Measurements from ENCODE around the gene IFNL1.
A peak's percentile ranks its signal among the peaks of the same experiment; 100 is the strongest.
"Not testable (repeated sequence)": the region's sequence is repeated elsewhere in the genome, so short reads cannot be mapped to it uniquely, and the experiment has no call there.

The IFNL1 gene

DNA sequence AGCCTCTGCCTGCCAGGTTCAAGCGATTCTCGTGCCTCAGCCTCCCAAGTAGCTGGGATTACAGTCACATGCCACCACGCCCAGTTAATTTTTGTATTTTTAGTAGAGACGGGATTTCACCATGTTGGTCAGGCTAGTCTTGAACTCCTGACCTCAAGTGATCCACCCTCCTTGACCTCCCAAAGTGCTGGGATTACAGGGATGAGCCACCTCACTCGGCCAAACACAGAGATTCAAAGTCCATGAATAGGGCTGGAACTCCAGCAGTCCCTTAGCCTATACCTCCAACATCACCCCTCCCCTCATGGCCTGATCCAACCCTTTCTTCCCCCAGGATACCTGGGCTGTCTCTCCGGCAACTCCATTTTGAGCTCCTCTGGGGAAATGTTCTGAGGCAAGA is 36.5 kb downstream of the IFNL1 start:
- DNase-seq: not testable (repeated sequence)

DNA sequence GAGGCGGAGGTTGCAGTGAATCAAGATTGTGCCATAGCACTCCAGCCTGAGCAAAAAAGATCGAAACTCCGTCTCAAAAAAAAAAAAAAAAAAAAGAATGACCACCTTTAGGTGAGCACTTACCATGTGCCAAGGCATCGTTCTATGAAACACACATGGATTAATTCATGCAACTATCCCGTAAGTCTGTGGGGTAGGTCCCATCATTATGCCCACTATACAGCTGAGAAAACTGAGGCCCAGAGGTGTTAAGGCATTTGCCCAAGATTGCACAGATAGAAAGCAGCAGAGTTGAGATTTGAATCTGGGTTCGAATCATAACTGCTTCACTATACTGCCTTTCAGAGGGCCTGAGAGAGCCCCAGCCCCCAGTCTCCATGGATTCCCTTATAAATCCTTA is 37.3 kb downstream of the IFNL1 start:
- DNase-seq: no peak

DNA sequence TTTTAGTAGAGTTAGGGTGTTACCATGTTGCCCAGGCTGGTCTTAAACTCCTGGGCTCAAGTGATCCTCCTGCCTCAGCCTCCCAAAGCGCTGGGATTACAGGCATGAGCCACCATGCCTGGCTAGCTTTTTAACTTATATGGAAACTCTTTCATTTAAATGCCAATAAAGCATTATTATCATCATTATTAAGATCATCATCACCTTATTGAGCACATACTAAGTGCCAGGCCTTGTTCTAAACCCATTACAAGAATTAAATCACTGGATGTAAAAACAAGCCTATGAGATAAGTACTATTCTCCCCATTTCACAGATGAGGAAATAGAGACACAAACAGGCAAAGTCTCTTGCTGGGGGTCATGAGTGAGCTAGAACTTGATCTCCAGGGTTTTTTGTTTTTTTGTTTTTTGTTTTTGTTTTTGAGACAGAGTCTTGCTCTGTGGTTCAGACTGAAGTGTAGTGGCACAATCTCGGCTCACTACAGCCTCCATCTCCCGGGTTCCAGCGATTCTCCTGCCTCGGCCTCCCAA is 38.3 kb downstream of the IFNL1 start:
- no peak for DNase-seq

DNA sequence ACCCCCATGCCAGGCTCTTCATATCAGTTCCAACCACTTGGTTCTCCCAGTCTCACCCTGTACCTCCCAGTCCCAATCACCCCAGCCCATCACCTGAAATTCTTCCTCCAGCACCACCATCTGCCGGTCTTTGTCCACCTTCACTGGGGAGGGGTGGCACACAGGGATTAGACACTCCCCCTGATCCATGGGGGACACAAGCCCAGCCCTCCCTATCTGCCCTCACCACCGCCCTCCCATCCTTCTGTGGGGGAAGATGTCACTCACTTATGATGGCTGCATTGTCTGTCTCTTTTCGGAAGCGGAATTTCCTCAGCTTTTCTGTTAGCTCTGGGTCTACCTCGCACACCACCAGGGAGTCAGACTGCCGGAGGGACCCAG is 39.0 kb downstream of the IFNL1 start:
- DNase-seq: no peak

DNA sequence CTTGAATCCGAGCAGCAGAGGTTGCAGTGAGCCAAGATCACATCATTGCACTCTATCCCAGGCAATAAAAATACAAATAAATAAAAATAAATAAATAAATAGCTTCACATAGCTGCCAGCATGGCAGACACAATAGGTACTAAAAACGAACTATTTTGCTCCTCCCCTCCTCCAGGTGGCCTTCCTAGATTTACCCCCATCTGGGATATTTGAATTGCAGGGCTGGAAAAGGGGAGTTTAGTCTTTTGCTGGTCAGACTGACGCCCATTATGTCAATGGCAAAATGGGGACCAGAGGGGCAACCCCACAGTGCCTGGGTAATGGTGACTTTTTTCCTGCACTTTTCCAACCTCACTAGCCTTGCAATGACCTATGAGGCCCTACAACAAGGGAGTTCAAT is 40.3 kb downstream of the IFNL1 start:
- DNase-seq: no peak

DNA sequence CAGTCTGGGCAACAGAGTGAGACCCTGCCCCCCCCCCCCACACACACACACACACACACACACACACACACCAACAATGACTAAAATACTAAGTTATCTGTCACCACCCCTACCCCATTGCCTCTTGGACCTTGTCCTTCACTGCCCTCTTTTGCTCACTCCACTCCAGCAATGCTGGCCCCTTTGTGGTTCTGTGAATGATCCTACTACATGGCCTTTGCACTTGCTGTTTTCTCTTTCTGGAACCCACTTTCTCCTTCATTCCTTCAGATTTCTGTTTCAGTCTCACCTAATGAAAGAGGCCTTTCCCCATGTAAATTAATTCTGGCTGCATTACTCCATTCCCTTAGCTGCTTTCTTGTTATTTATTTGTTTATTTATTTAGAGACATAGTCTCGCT is 43.5 kb downstream of the IFNL1 start:
- DNase-seq: no peak

DNA sequence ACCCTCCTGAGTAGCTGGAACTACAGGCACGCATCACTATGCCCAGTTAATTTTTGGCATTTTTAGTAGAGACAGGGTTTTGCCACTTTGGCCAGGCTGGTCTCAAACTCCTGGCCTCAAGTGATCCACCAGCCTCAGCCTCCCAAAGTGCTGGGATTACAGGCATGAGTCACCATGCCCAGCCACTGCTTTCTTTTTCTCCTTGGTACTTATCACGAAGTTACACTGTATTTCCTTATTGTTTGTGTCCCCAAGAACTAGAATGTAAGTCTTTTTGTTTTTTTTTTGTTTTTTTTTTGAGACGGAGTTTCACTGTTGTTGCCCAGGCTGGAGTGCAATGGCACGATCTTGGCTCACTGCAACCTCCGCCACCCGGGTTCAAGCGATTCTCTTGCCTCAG is 43.9 kb downstream of the IFNL1 start:
- not testable (repeated sequence) for DNase-seq

DNA sequence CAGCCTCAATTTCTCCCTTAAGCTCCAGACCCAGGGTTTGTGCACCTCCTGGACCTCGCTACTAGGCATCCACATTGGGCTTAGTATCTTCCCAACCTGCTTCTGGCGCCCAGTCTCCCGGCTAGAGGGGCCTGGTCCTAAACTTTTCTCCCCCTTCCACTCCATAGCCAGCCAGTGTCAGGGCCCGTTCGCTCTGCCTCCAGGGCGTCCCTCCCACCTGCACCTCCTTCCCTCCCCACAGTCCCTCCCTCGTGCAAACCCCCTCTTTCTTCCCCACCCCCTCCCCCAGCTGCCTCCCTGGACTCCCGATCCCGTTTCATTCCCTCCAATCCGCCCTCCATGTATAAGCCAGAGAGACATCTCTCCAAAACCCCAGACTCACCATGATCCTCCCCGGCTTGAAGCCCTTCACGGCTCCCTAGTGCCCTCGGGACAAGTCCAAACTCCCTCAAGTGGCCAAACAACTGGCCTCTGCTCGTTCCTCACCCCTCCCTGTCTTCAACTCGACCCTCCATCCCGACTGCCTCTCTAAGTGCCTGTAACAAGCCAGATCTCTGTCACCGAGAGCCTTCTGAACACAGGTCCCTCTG is 45.0 kb downstream of the IFNL1 start:
- DNase-seq: no peak

DNA sequence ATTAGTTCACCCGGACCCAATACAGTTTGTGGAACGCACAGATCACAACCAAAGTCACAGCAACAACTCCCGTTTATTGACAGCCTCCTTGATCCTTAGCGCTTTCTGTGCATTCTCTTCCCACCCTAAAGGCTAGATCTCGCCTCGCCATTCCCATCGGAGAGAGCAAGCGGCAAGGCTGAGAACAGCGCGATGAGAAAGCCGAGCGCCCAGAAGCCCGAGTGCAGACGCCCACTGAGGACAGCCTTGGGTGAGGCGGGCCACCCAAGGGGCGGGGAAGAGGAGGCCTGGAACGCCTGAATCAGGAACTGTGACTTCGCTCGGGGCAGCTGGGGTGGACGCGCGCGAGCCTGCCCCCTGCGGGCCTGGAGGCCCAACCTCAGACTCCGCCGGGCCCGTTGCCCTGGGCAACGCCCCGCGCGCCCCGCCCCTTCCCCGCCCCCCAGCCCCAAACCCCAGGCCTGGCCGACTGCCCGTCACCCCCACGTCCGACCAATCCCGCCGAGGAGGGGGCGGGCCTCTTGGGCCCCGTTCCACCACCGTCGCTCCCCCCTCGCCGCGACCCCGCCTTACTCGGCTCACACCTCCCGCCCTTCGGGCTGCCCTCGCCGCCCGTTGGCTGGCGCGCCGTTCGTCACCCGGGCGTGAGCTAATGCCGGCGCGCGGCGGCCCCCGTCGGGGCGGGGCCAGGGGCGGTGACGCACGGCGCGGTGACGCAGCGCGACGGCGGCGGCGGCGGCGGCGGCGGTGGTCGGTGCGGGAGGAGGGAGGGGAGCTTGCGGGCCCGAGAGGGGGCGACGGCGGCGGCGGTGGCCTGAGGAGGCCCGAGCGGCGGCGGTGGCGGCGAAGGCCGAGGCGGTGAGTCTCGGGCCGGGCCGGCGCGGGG is 45.8 kb downstream of the IFNL1 start, which contains the start of gene SAMD4B:
SAMD4B (plus strand) TSS at position 703 of the 886 bp plus-strand sequence. CDS start 14,473 bp downstream, outside the sequence.
- peak; percentile 98 for DNase-seq

DNA sequence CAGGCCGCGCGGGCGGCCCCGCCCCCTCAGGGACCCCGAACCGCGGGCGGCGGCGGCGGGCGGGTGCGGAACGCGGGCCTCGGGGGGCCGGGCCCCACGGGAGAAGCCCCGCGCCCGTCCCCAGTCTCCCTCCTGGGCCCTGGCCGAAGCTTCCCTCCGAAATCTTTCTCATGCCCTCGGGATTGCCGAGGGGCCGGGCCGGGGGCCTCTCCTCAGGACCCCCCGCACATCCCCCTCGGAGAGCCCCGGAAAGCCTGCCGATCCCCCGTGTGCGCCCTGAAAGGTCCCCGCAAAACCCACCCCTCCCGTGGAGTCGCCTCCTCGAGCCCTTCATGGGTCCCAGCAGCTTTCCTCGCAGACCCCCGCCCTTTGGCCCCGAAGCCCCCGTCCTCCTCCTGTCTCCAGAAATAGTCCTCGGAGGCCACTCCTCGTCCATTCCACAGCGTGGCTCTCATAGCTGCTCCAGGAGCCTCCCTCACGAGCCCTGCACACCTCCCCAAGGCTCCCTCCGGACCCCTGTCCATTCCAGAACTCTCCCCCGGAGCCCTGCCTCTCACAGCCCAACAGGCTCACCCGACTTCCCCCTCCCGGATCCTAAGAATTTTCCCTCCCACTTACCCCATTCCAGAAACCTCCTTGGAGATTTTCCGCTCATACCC is 46.6 kb downstream of the IFNL1 start:
- DNase-seq: no peak

DNA sequence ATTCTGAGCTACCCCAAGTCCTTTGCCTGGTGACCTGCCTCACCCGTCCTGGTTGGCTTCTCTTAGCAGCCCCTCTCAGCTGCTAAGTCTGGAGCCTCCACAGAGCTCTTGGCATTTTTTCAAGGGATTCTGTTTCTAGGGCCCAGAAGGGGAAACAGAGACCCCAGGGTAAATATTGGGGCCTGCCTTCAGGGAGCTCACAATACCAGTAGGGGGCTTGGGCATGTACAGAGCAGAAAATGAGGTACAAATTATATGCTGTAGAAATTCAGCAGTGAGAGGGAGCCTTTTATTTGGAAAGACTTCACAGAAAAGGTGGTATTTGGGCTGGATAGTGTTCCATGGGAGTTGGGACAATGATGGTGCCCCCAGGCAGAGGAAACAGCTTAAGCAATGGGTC is 49.7 kb downstream of the IFNL1 start:
- DNase-seq: no peak

DNA sequence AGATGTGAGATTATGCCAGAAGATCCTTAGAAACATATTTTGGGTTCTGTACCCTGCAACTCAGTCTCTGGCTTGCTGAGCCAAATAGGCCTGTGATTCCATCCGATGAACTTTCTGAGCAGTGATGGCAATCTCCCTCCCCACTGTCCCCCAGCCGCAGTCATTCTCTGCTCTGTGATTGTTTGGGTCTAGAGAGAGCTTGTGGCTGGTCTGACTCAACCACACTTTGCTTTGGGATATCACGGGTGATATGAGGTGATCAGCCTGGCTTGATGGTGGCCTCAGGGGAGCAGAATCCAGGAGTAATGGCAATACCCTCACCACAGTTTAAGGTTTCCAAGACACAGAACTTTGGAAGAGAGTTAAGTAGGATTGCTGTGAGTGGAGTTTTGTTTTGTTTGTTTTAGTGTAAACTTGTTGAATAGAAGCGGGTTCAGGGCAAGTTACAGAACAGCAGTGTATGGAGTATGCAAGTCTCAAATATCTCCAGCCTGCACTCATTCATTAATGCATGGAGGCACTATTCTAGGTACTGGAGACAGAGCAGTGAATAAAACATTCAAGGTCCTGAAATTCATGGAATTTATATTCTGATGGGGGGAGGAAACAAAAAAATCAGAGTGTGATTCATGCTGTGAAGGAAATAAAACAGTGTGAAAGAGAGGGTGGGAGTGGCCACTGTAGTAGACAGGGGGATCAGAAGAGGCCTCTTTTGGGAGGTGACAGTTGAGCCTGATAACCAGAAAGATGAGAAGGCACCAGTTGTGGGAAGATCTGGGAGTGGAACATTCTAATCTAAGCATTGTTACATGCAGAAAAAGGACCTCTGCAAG is 51.3 kb downstream of the IFNL1 start:
- no peak for DNase-seq

Data from NCI-H1048 (cell line).